Stimulated activated CD4-positive, alpha-beta T cell treated with anti-CD3 and anti-CD28 coated beads, Interleukin-4, amount 100 ng/mL, for 1 hour (primary cell): ENCODE measurements around the gene PTGES2.
"Not testable (repeated sequence)": the region's sequence is repeated elsewhere in the genome, so short reads cannot be mapped to it uniquely, and the experiment has no call there.

Experiments
- DNase-seq: peaks from one replicate; pipeline ENCODE4 v3.0.0-alpha.2; 2020

PTGES2 gene

DNA sequence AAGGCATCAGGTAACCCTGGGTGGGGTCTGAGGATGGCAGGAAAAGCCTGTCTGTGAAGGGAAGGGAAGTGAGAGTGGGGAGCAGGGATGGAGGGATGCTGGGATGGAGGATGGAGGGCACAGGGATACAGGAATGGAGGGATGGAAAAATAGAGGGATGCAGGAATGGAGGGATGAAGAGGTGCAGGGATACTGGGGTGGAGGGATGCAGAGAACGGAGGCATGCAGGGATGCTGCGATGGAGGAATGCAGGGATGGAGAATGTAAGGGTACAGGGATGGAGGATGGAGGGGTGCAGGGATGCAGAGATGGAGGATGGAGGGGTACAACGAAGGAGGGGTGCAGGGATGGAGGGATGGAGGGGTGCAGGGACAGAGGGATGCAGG is 9.1 kb downstream of the PTGES2 start:
- no peak for DNase-seq

DNA sequence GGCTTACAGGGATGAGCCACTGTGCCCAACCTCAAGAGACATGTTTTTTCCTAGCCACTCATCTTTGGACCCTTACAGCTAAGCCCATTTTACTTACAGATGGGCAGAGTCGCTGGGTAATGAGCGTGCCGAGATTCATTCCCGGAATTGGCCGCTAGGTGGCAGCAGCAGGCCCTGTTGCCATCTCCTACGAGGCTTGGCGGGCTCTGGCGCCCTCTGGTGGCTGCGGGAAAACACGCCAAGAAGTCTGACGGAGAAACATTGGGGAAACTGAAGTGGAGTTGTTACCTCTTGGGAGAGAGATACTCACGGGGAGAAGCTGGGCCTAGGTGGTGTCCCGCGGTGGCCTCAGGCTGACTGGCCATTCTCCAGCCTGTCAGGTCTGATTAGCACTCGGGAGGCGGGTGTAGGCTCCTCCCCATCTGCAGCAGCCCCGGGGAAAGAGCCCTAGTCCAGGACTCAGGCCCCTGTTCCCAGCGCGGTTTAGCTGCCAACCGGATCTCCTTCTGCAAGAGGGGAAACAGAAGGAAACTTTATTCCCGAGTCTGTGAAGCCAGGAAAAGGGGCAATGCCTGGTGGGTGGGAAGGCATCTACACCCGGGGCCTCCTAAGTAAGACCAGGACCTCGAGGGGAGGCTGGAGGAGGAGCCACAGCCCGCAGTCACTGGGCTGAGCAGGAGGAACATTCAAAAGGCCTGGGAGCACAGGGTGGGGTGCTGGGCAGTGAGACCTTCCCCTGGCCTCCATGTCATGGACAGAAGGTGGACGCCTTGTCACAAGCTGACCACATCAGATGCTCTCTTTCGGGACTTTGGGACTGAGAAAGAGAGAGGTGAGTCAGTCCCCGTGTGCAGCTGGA is 9.7 kb downstream of the PTGES2 start:
- peak; percentile 99 for DNase-seq

DNA sequence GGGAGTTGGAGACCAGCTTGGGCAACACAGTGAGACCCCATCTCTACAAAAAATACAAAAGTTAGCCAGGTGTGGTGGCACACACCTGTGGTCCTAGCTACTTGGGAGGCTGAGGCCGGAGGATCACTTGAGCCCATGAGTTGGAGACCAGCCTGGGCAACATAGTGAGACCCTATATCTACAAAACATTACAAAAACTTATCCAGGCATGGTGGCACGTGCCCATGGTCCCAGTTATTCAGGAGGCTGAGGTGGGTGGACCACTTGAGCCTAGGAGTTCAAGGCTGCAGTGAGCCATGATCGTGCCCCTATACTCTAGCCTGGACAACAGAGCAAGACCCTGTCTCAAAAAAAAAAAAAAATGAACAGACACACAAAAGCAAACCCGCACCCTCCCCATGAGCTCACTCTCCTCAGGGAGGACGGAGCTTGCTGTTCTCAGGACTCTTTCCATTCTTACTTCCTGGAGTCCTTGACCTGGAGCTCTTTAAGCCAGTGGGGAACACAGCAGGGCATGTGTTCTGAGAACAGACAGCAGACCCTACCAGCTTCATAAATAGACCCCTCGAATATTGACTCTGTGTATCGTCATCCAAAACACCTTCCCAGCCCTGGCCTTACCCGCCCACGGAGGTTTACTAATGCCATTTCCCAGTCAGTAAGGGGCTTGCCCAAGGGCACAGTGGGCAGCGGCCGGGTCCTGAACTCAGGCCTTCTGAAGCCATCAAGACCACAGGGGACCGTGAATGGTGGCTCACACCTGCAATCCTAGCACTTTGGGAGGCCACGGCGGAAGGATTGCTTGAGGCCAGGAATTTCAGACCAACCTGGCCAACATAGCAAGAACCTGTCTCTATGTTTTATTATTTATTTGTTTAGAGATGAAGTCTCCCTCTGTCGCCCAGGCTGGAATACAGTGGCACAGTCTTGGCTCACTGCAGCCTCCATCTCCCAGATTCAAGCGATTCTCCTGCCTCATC is 11.1 kb downstream of the PTGES2 start:
- DNase-seq, result no peak

DNA sequence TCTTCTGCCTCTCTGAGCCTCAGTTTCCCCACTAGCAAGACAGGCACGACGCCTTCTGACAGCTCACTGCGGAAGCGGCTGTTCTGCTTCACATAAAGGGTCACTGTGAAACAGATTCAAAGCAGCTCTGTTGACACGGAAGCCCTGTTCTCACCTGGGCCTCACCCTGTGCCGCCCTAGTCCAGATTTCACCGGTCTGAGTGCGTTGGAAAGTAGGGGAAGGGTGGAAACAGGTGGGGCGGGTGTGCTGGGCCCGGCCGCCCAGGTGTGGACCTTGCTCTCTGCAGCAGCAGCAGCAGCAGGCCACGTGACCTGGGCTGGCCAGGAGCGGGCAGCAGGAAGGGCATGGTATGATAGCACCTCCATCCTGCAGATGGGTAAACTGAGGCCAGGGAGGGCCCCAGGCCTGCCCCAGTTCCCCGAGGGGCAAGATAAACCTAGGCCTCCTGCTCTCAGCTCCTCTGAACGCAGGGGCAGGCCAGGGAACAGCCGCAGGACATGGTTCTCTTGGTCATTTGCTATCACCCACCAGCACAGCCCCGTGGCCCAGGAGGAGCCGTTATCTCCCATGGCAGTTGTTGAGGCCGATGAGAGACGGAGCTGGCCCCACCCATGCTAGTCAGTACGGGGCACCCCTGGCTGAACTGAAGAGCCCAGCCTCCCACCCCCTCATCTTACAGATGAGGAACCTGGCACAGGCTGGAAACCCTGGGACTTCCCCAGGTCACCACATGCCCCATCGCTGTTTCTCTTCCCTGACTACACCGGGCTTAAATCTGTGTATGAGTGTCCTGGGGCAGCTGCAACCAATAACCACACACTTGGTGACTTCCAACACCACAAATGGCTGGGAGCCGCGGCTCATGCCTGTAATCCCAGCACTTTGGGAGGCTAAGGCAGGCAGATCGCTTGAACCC is 12.1 kb downstream of the PTGES2 start:
- no peak for DNase-seq

DNA sequence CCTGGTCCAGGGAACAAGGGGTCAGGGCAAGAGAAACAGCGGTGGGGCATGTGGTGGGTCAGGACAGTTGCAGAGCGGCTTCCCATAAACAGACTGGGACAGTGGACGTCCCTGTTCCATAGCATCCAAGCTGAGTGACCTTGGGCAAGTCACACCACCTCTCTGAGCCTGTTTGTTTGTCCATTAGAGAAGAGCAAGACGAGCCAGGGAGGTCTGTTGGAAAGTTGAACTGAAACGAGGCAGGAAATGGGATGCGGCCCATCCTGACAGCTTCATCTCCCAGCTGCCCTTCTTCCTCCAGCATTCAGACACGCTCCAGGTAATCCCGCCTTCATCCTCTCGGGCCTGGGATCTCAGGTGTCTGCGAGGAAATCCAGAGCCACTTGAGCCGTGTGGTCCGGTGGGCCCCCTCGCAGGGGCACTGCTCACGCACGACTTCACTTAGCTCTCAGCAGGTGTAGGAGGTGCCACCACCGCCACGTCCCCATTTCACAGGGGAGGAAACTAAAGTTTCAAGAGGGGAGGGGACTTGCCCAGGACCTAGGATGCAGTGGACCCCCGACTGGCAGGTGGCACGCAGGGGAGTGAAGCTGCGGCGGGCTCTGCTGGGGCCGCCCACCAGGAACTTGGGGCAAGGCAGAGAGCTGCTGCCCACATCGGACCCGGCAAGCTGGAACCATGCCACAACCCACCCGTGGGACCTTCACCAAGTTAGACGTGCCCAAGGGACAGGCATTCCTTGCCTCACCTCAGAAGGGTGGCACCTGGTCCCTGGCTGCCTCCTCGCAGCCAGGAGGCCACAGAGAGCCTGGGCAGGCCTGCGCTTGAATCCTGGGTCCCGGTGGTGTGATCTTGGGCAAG is 13.0 kb downstream of the PTGES2 start:
- no peak for DNase-seq

DNA sequence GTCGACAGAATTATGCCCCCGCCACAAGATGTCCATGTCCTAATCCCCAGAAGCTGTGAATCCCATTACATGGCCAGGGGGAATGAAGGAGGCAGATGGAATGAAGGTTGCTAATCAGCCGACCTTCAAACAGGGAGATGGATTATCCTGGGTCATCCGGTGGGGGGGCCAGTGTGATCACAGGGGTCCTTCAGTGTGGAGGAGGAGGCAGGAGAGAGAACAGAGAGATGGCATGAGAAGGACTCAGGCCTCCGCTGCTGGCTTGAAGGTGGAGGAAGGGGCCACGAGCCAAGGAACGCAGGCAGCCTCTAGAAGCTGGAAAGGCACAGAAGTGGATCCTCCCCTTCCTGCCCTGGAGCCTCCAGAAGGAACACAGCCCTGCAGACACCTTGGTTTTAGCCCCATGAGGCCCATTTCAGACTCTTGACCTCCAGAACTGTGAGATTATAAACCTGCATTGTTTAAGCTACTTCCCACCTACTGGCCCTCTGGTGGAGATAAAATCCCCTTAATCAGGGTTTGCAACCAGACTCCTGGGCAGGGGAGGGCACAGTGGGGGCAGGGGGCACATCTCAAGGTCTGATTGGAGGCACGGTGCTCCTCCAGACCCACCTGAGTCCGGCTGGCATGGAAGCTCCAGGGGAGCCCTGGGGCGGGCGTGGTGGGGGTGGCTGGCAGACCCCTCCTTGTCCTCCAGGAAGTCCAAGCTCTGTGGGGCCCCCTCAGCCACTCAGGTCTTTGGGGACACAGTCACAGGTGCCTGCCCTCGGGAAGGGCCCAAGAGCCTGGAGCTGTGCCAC is 13.8 kb downstream of the PTGES2 start:
- DNase-seq, result no peak

DNA sequence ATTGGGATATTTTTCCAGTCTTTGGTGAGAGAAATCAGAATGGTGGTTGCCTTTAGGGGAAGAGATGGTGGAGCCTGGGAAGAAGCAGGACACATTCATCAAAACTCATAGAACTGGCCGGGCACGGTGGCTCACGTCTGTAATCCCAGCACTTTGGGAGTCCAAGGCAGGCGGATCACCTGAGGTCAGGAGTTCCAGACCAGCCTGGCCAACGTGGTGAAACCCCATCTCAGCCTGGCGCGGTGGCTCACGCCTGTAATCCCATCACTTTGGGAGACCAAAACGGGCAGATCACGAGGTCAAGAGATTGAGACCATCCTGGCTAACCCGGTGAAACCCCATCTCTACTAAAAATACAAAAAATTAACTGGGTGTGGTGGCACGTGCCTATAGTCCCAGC is 15.8 kb downstream of the PTGES2 start:
- not testable (repeated sequence) for DNase-seq

DNA sequence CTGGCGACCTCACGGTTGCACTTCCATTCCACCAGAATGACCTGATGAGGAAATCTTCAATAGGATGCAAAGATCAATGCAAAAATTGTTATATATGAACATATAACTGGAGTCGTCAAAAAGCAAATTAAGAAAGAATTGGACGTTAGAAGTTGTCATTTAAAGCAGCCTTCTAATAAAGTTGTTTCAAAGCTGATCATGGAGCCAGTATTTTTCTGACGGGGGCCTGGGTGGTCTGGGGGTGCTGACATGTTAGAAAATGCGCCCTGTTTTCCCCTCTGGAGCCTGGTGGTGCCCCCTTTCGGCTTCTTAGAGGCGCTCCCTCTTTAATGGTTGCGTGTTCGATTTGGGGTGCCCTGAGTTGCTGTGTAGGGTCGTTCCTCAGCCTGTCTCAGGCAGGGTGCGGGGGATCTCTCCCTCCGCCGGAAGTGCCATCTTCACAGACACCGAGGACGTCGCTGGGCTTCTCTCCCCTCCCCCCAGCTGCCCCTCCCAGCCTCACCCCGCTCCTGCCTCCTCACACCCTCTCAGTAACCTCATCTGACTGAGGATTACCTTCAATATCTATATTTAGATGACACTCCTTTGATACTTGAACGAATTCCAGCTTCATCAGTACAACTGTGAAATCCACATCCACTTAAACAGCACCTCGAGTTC is 18.3 kb downstream of the PTGES2 start:
- no peak for DNase-seq

DNA sequence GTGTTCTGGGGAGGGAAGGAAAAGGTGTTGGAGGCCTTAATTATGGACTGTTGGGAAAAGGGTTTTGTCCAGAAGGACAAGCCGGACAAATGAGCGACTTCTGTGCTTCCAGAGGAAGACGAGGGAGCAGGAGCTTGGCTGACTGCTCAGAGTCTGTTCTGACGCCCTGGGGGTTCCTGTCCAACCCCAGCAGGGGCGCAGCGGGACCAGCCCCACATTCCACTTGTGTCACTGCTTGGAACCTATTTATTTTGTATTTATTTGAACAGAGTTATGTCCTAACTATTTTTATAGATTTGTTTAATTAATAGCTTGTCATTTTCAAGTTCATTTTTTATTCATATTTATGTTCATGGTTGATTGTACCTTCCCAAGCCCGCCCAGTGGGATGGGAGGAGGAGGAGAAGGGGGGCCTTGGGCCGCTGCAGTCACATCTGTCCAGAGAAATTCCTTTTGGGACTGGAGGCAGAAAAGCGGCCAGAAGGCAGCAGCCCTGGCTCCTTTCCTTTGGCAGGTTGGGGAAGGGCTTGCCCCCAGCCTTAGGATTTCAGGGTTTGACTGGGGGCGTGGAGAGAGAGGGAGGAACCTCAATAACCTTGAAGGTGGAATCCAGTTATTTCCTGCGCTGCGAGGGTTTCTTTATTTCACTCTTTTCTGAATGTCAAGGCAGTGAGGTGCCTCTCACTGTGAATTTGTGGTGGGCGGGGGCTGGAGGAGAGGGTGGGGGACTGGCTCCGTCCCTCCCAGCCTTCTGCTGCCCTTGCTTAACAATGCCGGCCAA is 19.1 kb downstream of the PTGES2 start:
- DNase-seq, result no peak

DNA sequence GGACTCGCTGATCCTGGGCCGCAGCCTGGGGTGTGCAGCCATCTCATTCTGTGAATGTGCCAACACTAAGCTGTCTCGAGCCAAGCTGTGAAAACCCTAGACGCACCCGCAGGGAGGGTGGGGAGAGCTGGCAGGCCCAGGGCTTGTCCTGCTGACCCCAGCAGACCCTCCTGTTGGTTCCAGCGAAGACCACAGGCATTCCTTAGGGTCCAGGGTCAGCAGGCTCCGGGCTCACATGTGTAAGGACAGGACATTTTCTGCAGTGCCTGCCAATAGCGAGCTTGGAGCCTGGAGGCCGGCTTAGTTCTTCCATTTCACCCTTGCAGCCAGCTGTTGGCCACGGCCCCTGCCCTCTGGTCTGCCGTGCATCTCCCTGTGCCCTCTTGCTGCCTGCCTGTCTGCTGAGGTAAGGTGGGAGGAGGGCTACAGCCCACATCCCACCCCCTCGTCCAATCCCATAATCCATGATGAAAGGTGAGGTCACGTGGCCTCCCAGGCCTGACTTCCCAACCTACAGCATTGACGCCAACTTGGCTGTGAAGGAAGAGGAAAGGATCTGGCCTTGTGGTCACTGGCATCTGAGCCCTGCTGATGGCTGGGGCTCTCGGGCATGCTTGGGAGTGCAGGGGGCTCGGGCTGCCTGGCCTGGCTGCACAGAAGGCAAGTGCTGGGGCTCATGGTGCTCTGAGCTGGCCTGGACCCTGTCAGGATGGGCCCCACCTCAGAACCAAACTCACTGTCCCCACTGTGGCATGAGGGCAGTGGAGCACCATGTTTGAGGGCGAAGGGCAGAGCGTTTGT is 19.9 kb downstream of the PTGES2 start:
- no peak for DNase-seq

DNA sequence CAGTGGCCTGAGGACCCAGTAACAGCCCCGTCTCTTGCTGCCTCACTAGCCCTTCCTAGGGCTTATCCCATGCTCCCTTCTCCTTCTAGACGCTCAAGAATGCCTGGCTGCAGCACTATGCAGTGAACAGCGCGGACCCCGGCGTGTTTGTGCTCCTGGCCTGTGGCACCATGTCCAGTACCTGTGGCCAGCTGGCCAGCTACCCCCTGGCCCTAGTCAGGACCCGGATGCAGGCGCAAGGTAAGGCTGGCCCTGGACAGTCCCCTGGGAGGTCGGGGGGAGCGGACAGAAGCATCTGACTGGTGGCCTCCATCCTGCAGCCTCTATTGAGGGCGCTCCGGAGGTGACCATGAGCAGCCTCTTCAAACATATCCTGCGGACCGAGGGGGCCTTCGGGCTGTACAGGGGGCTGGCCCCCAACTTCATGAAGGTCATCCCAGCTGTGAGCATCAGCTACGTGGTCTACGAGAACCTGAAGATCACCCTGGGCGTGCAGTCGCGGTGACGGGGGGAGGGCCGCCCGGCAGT is 20.5 kb downstream of the PTGES2 start:
- no peak for DNase-seq

DNA sequence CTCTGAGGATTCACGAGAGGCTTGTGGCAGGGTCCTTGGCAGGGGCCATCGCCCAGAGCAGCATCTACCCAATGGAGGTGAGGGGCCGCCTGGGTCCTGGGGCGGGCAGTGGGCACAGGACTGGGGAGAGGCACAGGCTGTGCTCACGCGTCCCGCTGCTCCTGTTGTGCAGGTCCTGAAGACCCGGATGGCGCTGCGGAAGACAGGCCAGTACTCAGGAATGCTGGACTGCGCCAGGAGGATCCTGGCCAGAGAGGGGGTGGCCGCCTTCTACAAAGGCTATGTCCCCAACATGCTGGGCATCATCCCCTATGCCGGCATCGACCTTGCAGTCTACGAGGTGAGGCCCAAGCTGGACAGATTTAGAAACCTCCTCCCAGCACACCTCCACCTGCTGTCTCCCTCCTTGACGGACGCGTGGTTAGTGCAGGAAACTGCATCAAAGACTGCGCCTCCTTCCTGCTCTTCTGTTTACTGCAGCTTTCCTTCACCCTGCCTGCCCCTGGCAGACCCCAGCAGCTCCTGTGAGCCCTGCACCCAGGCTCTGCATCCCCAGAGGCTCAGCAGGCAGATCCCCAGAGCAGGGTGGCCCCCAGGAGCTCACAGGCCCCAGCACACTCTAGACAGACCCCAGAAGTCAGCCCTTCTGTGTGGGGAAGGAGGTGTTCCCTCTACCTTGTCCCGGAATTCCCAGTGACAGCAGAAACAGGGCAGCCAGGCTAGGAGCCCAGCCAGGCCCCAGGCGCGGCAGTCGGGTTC is 21.2 kb downstream of the PTGES2 start:
- no peak for DNase-seq

DNA sequence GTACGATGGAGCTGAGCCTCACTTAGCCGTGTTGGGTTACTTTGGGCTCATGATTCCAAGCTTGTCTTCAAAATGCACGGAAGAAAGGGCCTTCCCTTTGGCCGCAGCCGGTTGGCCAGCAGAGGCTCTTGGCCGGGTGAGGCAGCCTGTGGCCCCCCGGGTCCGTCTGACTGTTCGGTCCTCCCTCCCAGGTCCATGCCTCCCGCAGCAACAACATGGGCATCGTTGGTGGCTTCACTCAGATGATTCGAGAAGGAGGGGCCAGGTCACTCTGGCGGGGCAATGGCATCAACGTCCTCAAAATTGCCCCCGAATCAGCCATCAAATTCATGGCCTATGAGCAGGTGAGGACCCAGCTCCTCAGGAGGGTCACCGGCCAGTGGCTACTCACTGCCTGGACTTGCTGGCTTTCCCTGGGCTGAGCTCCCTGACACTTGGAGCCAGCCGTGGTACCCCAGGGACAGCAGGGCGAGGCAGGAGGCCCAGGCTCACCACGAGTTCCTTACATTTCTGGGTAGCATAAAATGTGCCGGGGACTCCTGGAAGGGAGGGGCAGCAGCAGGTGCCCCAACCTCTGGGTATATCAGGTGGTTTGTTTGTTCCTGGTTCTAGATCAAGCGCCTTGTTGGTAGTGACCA is 21.9 kb downstream of the PTGES2 start:
- no peak for DNase-seq

DNA sequence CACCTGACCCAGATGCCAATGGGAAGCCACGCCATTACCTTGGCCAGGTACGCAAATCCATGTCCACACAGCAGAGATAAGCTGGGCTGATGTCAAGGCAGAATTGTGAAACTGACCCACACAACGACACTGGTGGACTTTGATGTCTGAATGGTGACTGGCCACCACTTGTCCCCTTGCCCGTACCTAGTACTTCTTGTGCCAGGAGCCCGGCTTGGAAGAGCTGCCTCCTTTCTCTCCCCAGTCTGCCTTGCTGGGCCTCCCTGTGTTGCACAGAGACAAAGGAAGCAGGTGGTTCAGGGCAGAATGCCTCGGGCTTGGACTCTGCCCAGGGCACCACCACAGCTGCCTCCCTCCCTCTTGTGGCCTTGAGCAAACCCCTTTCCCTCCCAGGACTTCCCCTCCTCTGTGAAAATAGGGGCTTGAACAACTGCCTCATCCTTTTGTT is 23.3 kb downstream of the PTGES2 start:
- no peak for DNase-seq

DNA sequence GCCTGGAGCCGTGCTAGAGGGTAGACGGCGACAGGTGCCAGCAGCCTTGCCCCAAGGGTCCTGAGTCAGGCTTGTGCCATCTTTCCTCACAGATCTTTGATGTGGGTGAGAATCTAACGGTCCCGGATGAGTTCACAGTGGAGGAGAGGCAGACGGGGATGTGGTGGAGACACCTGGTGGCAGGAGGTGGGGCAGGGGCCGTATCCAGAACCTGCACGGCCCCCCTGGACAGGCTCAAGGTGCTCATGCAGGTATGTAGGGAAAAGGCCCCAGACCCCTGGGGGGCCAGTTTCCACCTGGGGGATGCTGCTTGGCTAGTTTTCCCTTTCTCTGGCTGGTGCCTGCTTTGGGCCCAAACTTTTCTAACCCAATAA is 24.0 kb downstream of the PTGES2 start:
- DNase-seq, result peak; percentile 40

DNA sequence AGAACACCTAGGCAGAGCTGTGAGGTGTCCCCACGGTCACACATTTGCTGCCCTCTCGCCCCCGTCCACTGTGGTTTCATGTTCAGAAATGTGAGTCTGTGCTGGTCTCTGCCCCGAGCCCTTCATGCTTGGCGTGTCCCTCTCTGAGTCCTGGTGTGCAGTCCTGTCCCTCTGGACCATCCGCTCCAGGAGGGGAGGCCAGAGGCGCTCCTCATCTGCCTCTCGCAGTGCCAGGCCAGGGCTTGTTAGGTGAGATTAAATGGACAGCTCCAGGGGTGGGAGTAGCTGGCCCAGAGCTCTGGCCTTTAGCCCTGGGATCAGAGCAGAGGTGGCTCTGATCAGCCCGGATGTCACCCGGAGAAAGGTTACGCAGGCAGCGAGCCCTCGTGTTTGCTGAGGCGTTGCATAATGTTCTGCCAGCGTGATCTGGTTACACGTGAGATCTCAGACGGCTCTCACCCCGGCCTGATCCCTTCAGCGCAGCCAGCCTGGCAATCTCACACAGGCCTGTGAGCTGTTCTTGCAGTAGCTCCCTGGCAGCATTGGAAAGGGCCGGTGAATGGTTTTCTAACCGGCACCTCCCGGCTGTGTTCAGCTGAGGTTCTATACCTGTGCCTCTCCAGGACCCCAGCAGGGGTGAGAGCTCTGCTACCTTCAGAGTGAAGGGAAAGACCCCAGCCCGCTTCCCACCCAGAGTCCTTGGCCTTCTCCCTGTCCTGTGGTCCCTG is 24.5 kb downstream of the PTGES2 start:
- DNase-seq, result no peak
